Osteoblast (primary cell): Measurements from ENCODE around the gene LYSMD2. TPM values are rescaled to one million over a fixed set of nuclear protein-coding genes. Genes with fewer than 3 reads are reported as not detected.
A peak's percentile ranks its signal among the peaks of the same experiment; 100 is the strongest.

ENCODE experiments used
- DNase-seq: peaks from one replicate; pipeline ENCODE4 v3.0.0; 2011; ENCODE audit warnings: low spot score, mixed read lengths; ENCODE audit not compliant: insufficient read length; ENCODE audit errors: missing footprints
- H2AFZ ChIP-seq: 2 replicates; pipeline ENCODE4 v1.6.0; 2011; ENCODE audit warnings: mild to moderate bottlenecking, low read length
- H3K27ac ChIP-seq: 2 replicates; pipeline ENCODE4 v1.5.1; 2011; ENCODE audit warnings: mild to moderate bottlenecking, low read depth, low read length, moderate library complexity
- H3K27me3 ChIP-seq: 2 replicates; pipeline ENCODE4 v1.6.0; 2012; ENCODE audit warnings: mild to moderate bottlenecking, control low read depth, inconsistent platforms, low read length, moderate library complexity; ENCODE audit not compliant: insufficient read depth
- H3K36me3 ChIP-seq: 2 replicates; pipeline ENCODE4 v1.5.1; 2011; ENCODE audit warnings: mild to moderate bottlenecking, low read length, control low read depth, moderate library complexity; ENCODE audit not compliant: insufficient read depth
- H3K4me1 ChIP-seq: 2 replicates; pipeline ENCODE4 v1.5.1; 2011; ENCODE audit warnings: mild to moderate bottlenecking, low read length, control low read depth, moderate library complexity; ENCODE audit not compliant: insufficient read depth
- H3K4me2 ChIP-seq: 2 replicates; pipeline ENCODE4 v1.6.0; 2011; ENCODE audit warnings: mild to moderate bottlenecking, low read length; ENCODE audit not compliant: insufficient read depth
- H3K4me3 ChIP-seq: fragments of 200-600 bp; sonication (generic); 3 replicates; pipeline ENCODE4 v1.5.1; 2012; ENCODE audit warnings: mild to moderate bottlenecking, low read length, inconsistent platforms; ENCODE audit not compliant: insufficient read depth
- H3K79me2 ChIP-seq: 2 replicates; pipeline ENCODE4 v1.6.0; 2012; ENCODE audit warnings: mild to moderate bottlenecking, low read length, control low read depth, inconsistent platforms; ENCODE audit not compliant: insufficient read depth
- H3K9me3 ChIP-seq: 2 replicates; pipeline ENCODE4 v1.5.1; 2011; ENCODE audit warnings: low read depth, low read length, control low read depth
- H4K20me1 ChIP-seq: 2 replicates; pipeline ENCODE4 v1.6.0; 2012; ENCODE audit warnings: mild to moderate bottlenecking, low read length, control low read depth; ENCODE audit not compliant: insufficient read depth
- CTCF ChIP-seq: IDR thresholded peaks from 2 replicates; pipeline ENCODE4 v1.5.1; 2011; ENCODE audit warnings: mild to moderate bottlenecking, low read depth, low read length, moderate library complexity; ENCODE audit errors: extremely low read depth
- total RNA-seq: library from RNA; depleted of rRNA; stranded (reverse); fragments of >200 nt; gene quantifications from 2 replicates; pipeline ENCODE4 v1.2.3, GENCODE V29; 2012

LYSMD2 gene
- total RNA-seq, 1 donor = 3.3 TPM

- H4K20me1 ChIP-seq = no peaks in the 10 kb centered on the region
- H3K4me1 ChIP-seq = no peaks in the 10 kb centered on the region
- H3K27ac ChIP-seq = no peak overlapping the region
- H3K9me3 ChIP-seq = no peaks in the 10 kb centered on the region
- H2AFZ ChIP-seq = no peak overlapping the region
- H3K79me2 ChIP-seq = no peaks in the 10 kb centered on the region
- DNase-seq = no peak
- H3K4me2 ChIP-seq = no peak overlapping the region
- peaks cover 23% of the 10 kb centered on the region for H3K27me3 ChIP-seq
- H3K36me3 ChIP-seq = no peaks in the 10 kb centered on the region
- H3K4me3 ChIP-seq = no peak overlapping the region
- TF ChIP-seq CTCF = no peak
These were observed 40.3 kb downstream of the LYSMD2 start for GRCh38 chr15:51697163-51697562.

DNA sequence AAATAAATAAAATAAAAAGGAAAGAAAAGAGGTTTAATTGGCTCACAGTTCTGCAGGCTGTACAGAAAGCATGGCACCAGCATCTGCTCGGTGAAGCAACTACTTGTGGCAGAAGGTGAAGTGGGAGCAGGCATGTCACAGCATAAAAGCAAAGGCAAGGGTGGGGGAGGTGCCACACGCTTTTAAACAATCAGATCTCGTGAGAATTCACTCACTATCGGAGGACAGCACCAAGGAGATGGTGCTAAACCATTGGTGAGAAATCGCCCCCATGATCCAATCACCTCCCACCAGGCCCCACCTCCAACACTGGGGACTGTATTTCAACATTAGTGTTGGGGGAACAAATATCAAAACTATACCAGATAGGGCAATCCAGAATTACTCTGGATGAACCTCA, 40.9 kb downstream of the LYSMD2 start:
- Histone ChIP-seq H3K27ac (no peak overlapping the region), H3K79me2 (no peaks in the 10 kb centered on the region), H3K4me1 (no peaks in the 10 kb centered on the region), H3K36me3 (no peaks in the 10 kb centered on the region), H3K9me3 (no peaks in the 10 kb centered on the region), H2AFZ (no peak overlapping the region), H3K4me3 (no peak overlapping the region), H4K20me1 (no peaks in the 10 kb centered on the region), H3K4me2 (no peak overlapping the region), H3K27me3 (peaks cover 28% of the 10 kb centered on the region)
- DNase-seq = no peak
- no peak for TF ChIP-seq CTCF

- no peaks in the 10 kb centered on the region for H3K4me1 ChIP-seq
- no peak for DNase-seq
- no peak overlapping the region for H2AFZ ChIP-seq
- no peak overlapping the region for H3K4me3 ChIP-seq
- H3K4me2 ChIP-seq = no peak overlapping the region
- no peaks in the 10 kb centered on the region for H4K20me1 ChIP-seq
- H3K36me3 ChIP-seq = no peaks in the 10 kb centered on the region
- no peaks in the 10 kb centered on the region for H3K9me3 ChIP-seq
- no peaks in the 10 kb centered on the region for H3K79me2 ChIP-seq
- no peak overlapping the region for H3K27ac ChIP-seq
- TF ChIP-seq CTCF = no peak
- H3K27me3 ChIP-seq = peaks cover 18% of the 10 kb centered on the region
These were observed 45.3 kb downstream of the LYSMD2 start for GRCh38 chr15:51692154-51692553.

DNA sequence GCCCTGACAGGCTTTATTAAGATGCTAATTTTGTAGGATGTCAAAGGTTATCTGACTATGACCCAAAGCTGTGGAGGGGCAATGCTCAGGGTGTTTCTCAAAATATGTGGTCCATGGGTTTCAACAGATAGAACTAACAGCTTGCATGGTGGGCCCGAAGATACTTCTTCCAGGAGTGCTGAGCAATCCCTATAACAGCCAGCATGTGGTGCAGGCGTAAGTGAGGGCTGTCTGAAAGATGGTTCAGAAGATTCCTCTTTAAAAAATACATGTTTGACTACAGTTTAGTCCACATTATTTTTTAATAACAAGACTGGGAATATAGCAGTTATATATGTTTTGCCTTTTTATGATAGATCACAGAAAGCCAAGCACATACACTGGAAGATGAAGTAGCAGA, 48.6 kb downstream of the LYSMD2 start:
- TF ChIP-seq CTCF = peak; percentile 34
- no peak overlapping the region for H2AFZ ChIP-seq
- no peak overlapping the region for H3K27ac ChIP-seq
- peaks cover 18% of the 10 kb centered on the region for H3K27me3 ChIP-seq
- H3K9me3 ChIP-seq = no peaks in the 10 kb centered on the region
- H3K79me2 ChIP-seq = no peaks in the 10 kb centered on the region
- no peaks in the 10 kb centered on the region for H4K20me1 ChIP-seq
- no peaks in the 10 kb centered on the region for H3K4me1 ChIP-seq
- no peak for DNase-seq
- H3K4me2 ChIP-seq = no peak overlapping the region
- H3K36me3 ChIP-seq = no peaks in the 10 kb centered on the region
- no peak overlapping the region for H3K4me3 ChIP-seq
